HG03520 (cell line): ENCODE measurements around the gene ABR.

Source experiments
- ATAC-seq: cut with Tn5 transposase; IDR thresholded peaks from one replicate; pipeline ENCODE4 v1.9.1; 2021; ENCODE audit warnings: mild to moderate bottlenecking, moderate library complexity; ENCODE audit not compliant: unreplicated experiment

ABR gene

GRCh38 chr17:1035546-1036170, 144.1 kb downstream of the ABR start:
- ATAC-seq, result no peak

GRCh38 chr17:1034652-1035210, 145.1 kb downstream of the ABR start:
- no peak for ATAC-seq

- no peak for ATAC-seq
These were observed 146.3 kb downstream of the ABR start for GRCh38 chr17:1033503-1033902.

- no peak for ATAC-seq
These were observed 147.4 kb downstream of the ABR start for GRCh38 chr17:1032391-1032790.

- no peak for ATAC-seq
These were observed 148.1 kb downstream of the ABR start for GRCh38 chr17:1031711-1032110.

GRCh38 chr17:1030684-1031532, 148.9 kb downstream of the ABR start:
- no peak for ATAC-seq

- ATAC-seq, result no peak
These were observed 149.7 kb downstream of the ABR start for GRCh38 chr17:1029922-1030644.

GRCh38 chr17:1029196-1029921, 150.4 kb downstream of the ABR start:
- no peak for ATAC-seq

GRCh38 chr17:1027044-1027443, 152.7 kb downstream of the ABR start:
- ATAC-seq, result no peak

GRCh38 chr17:1026599-1026975, 153.2 kb downstream of the ABR start:
- no peak for ATAC-seq

GRCh38 chr17:1025733-1026598, 153.8 kb downstream of the ABR start:
- no peak for ATAC-seq

- ATAC-seq, result no peak
These were observed 155.7 kb downstream of the ABR start for GRCh38 chr17:1024076-1024475.

GRCh38 chr17:1022278-1023024, 157.3 kb downstream of the ABR start:
- ATAC-seq, result no peak

- no peak for ATAC-seq
These were observed 158.6 kb downstream of the ABR start for GRCh38 chr17:1021147-1021546.

- no peak for ATAC-seq
These were observed 160.3 kb downstream of the ABR start for GRCh38 chr17:1019451-1019850.

- no peak for ATAC-seq
These were observed 161.2 kb downstream of the ABR start for GRCh38 chr17:1018547-1018946.

GRCh38 chr17:1013729-1014090, 166.1 kb downstream of the ABR start:
- ATAC-seq, result no peak

- no peak for ATAC-seq
These were observed 166.7 kb downstream of the ABR start for GRCh38 chr17:1012823-1013728.
